Type B pancreatic cell (in vitro differentiated cells): Measurements from ENCODE around the gene ISLR2. TPM values are rescaled to one million over a fixed set of nuclear protein-coding genes. Genes with fewer than 3 reads are reported as not detected.

Experiments used
- DNase-seq: peaks from one replicate; pipeline ENCODE4 v3.0.0; 2021; ENCODE audit warnings: mixed read lengths; ENCODE audit not compliant: unreplicated experiment; ENCODE audit errors: extremely low spot score
- H3K27ac Mint-ChIP-seq: 2 replicates; pipeline ENCODE4 v1.8.0; 2021; ENCODE audit warnings: mild to moderate bottlenecking, mixed read lengths
- H3K27me3 Mint-ChIP-seq: 2 replicates; pipeline ENCODE4 v1.8.0; 2021; ENCODE audit warnings: mixed read lengths
- H3K36me3 Mint-ChIP-seq: 2 replicates; pipeline ENCODE4 v1.8.0; 2021; ENCODE audit warnings: mixed read lengths
- H3K4me1 Mint-ChIP-seq: one replicate; pipeline ENCODE4 v1.8.0; 2021; ENCODE audit warnings: mixed read lengths; ENCODE audit not compliant: unreplicated experiment
- H3K4me3 Mint-ChIP-seq: 2 replicates; pipeline ENCODE4 v1.8.0; 2021; ENCODE audit warnings: mild to moderate bottlenecking, mixed read lengths
- H3K9me3 Mint-ChIP-seq: 2 replicates; pipeline ENCODE4 v1.8.0; 2021; ENCODE audit warnings: mixed read lengths
- total RNA-seq: library from RNA; stranded (reverse); gene quantifications from 2 replicates; pipeline ENCODE4 v1.2.1, GENCODE V29; 2021; ENCODE audit warnings: low replicate concordance
- TF ChIP-seq, protein P1 (sequence below): fragments of 200-600 bp; sonication (generic); conservative IDR thresholded peaks from 2 replicates; pipeline ENCODE4 v1.5.0; 2021; ENCODE audit warnings: antibody characterized with exemption, mild to moderate bottlenecking

ISLR2 gene
- total RNA-seq, 1 donor from 2014 or later: 16.9 TPM

GRCh38 chr15:74123658-74124057 is 6.7 kb upstream of the ISLR2 start:
- H3K4me3 Mint-ChIP-seq: no peak overlapping the region
- DNase-seq: no peak
- H3K36me3 Mint-ChIP-seq: no peaks in the 10 kb centered on the region
- TF ChIP-seq, protein P1, sequence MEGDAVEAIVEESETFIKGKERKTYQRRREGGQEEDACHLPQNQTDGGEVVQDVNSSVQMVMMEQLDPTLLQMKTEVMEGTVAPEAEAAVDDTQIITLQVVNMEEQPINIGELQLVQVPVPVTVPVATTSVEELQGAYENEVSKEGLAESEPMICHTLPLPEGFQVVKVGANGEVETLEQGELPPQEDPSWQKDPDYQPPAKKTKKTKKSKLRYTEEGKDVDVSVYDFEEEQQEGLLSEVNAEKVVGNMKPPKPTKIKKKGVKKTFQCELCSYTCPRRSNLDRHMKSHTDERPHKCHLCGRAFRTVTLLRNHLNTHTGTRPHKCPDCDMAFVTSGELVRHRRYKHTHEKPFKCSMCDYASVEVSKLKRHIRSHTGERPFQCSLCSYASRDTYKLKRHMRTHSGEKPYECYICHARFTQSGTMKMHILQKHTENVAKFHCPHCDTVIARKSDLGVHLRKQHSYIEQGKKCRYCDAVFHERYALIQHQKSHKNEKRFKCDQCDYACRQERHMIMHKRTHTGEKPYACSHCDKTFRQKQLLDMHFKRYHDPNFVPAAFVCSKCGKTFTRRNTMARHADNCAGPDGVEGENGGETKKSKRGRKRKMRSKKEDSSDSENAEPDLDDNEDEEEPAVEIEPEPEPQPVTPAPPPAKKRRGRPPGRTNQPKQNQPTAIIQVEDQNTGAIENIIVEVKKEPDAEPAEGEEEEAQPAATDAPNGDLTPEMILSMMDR: no peak
- H3K27ac Mint-ChIP-seq: no peak overlapping the region
- H3K27me3 Mint-ChIP-seq: peaks cover 69% of the 10 kb centered on the region
- H3K9me3 Mint-ChIP-seq: no peaks in the 10 kb centered on the region
- H3K4me1 Mint-ChIP-seq: peaks cover 17% of the 10 kb centered on the region

- peaks cover 17% of the 10 kb centered on the region for H3K4me1 Mint-ChIP-seq
- no peak for DNase-seq
- H3K36me3 Mint-ChIP-seq: no peaks in the 10 kb centered on the region
- H3K9me3 Mint-ChIP-seq: no peaks in the 10 kb centered on the region
- no peak overlapping the region for H3K4me3 Mint-ChIP-seq
- TF ChIP-seq, protein P1: no peak
- H3K27me3 Mint-ChIP-seq: peaks cover 74% of the 10 kb centered on the region
- H3K27ac Mint-ChIP-seq: no peak overlapping the region
Measured at GRCh38 chr15:74124196-74124595, 6.2 kb upstream of the ISLR2 start.

GRCh38 chr15:74124759-74125158 is 5.6 kb upstream of the ISLR2 start:
- no peaks in the 10 kb centered on the region for H3K36me3 Mint-ChIP-seq
- no peak for DNase-seq
- H3K27ac Mint-ChIP-seq: no peak overlapping the region
- no peak overlapping the region for H3K4me3 Mint-ChIP-seq
- no peaks in the 10 kb centered on the region for H3K9me3 Mint-ChIP-seq
- H3K27me3 Mint-ChIP-seq: peaks cover 80% of the 10 kb centered on the region
- TF ChIP-seq, protein P1: no peak
- H3K4me1 Mint-ChIP-seq: peaks cover 17% of the 10 kb centered on the region

DNA sequence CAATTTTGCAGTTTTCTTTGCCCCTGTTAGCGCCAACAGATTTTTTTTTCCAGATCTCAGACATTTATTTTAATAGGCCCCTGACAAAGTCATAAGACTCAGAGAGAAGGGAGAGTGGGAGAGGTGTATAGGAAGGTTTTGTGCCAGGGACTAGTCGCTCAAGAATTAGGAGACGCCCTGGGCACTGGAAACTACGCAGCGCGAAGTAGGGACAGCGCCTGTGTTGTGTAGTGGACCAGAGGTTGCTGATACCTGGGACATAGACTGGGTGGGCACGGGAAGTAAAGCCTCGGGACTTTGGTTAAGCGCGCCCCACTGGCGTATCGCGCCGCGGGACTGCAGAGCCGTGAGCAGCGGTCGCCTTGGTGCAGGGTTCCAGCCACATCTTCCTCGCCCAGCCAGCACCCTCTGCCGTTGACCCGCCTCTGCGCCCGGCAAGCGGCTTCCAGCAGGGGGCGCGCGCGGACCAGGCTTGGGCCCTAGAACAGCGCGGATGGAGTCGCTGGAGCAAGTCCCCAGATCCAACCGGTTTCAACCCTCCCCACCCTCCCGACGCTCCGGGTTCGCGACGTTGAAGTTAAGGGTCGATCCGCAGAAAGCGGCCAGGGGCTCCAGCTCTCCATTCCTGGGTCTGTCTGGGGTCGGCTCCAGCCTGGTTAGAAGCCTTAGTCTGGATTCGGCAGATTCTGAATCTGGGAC is 3.0 kb upstream of the ISLR2 start:
- Mint-ChIP-seq H3K36me3 (peaks cover 12% of the 10 kb centered on the region), H3K4me1 (peaks cover 25% of the 10 kb centered on the region)

DNA sequence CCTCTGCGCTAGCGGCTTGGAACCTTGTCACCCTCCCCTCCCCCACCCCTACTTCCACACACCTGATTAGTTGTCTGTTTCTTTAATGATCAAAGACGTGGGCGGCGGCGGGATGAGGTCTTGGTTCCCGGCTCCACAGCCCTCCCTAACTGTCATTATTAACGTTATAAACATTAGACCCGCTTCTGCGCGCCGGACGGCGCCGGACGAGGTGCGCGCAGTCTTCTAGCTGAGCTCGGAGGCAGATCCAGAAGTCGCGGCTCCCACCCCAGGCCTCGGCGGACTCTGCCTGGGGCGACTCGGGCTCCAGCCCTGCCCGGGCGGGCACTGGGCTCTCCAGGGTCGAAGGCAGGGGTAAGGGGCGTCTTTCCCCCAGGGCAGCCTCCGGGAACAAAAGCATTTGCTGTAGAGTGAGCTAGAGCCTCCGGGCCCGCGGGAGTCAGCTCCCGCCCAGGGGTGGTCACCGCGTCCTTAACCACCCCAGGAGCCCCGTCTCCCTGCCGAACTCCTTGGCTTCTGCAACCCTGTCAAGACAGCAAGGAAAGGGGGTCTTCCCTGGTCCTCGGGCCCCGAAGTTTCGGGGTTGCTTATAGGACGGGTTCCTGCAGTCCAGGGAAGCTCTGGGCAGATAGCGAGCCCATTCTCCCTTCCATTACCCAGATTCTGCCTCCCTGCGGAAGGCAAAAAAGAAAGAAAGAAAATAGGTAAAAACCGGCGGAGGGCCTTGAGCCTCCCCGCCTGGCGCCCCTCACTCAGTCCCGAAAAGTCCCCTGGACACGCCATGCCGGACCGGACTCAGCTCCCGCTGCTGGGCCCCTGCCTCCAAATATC is 2.2 kb upstream of the ISLR2 start:
- TF ChIP-seq, protein P1: no peak
- Mint-ChIP-seq H3K4me3 (peak overlapping the region; percentile 91), H3K36me3 (peaks cover 12% of the 10 kb centered on the region), H3K27me3 (peaks cover 90% of the 10 kb centered on the region), H3K9me3 (no peaks in the 10 kb centered on the region), H3K27ac (no peak overlapping the region), H3K4me1 (peaks cover 22% of the 10 kb centered on the region)
- no peak for DNase-seq

More for the DNA sequence above, 3.0 kb upstream of the ISLR2 start:
- Mint-ChIP-seq H3K27me3 (peaks cover 89% of the 10 kb centered on the region), H3K9me3 (no peaks in the 10 kb centered on the region), H3K4me3 (peak overlapping the region; percentile 87), H3K27ac (no peak overlapping the region)
- TF ChIP-seq, protein P1: peak; percentile 100
- DNase-seq: peak; percentile 97
